GM12878 (cell line): ENCODE measurements around the gene TBC1D20. TPM values are rescaled to one million over a fixed set of nuclear protein-coding genes. Genes with fewer than 3 reads are reported as not detected.

ENCODE experiments used
- ATAC-seq: fragments of 200-7000 bp; cut with Tn5 transposase; 3 replicates; pipeline ENCODE4 v1.9.1; 2020; ENCODE audit warnings: mild to moderate bottlenecking, moderate library complexity
- BruUV-seq: library from RNA; stranded (reverse); fragments of 400-500 nt; replicated peaks from 2 replicates; lab custom pipeline; 2021; lab: Mats Ljungman, UMichigan
- CTCF ChIA-PET: fragments of 300-600 bp; sonication (Branson Sonifier 250); formaldehyde crosslinking; extraction: SDS; loops from one replicate; lab custom pipeline; 2021; ENCODE audit warnings: inconsistent platforms; lab: Yijun Ruan, JAX
- POLR2A ChIA-PET: fragments of 350-600 bp; formaldehyde crosslinking; extraction: SDS; loops from one replicate; lab custom pipeline; 2021; ENCODE audit warnings: inconsistent platforms; lab: Charles Lee
- RAD21 ChIA-PET: fragments of 300-600 bp; sonication (Branson Sonifier 250); formaldehyde crosslinking; loops from one replicate; lab custom pipeline; 2023; ENCODE audit warnings: antibody characterized with exemption; ENCODE audit not compliant: unreplicated experiment; lab: Charles Lee
- SMC1A ChIA-PET: fragments of 300-600 bp; sonication (Branson Sonifier 250); formaldehyde crosslinking; loops from one replicate; lab custom pipeline; 2023; ENCODE audit not compliant: unreplicated experiment, uncharacterized antibody; lab: Charles Lee
- DNase-seq: peaks from one replicate; pipeline ENCODE4 v3.0.0-alpha.2; 2011; ENCODE audit warnings: low read depth, low spot score
- FAIRE-seq: peaks from 3 replicates; lab custom pipeline; 2011; peaks lifted over from hg19 to GRCh38; lab: Jason Lieb, UNC
- H2AFZ ChIP-seq: 2 replicates; pipeline ENCODE4 v1.6.0; 2011; ENCODE audit warnings: low read depth, low read length, control low read depth; ENCODE audit not compliant: control insufficient read depth
- H3K27ac ChIP-seq: 2 replicates; pipeline ENCODE4 v1.5.1; 2011; ENCODE audit warnings: control low read depth; ENCODE audit not compliant: control insufficient read depth, insufficient read depth
- H3K27me3 ChIP-seq, 2 experiments: replicated peaks in 1 of 2; 2 replicates each; pipeline versions ENCODE4 v1.6.0 to v1.6.1; 2011; ENCODE audit warnings: low read length in 1 of 2; ENCODE audit not compliant: control insufficient read depth in 2 of 2, insufficient read depth in 2 of 2
- H3K36me3 ChIP-seq, 2 experiments: 2 replicates each; pipeline ENCODE4 v1.5.1; 2011; ENCODE audit warnings: low read length in 1 of 2; ENCODE audit not compliant: control insufficient read depth in 2 of 2, insufficient read depth in 2 of 2
- H3K4me1 ChIP-seq: 2 replicates; pipeline ENCODE4 v1.6.1; 2011; ENCODE audit warnings: mild to moderate bottlenecking, low read length, moderate library complexity, mixed read lengths; ENCODE audit not compliant: control insufficient read depth, insufficient read depth
- H3K4me2 ChIP-seq: 2 replicates; pipeline ENCODE4 v1.6.0; 2011; ENCODE audit warnings: control low read depth; ENCODE audit not compliant: control insufficient read depth, insufficient read depth
- H3K4me3 ChIP-seq: fragments of 200-600 bp; sonication (generic); 2 replicates; pipeline ENCODE4 v1.5.1; 2016
- H3K79me2 ChIP-seq: 2 replicates; pipeline ENCODE4 v1.6.0; 2011; ENCODE audit warnings: low read length; ENCODE audit not compliant: control insufficient read depth, insufficient read depth
- H3K9ac ChIP-seq: 2 replicates; pipeline ENCODE4 v1.8.0; 2011; ENCODE audit warnings: low read length, control low read depth, mixed read lengths; ENCODE audit not compliant: control insufficient read depth, insufficient read depth
- H3K9me3 ChIP-seq: replicated peaks from 3 replicates; pipeline ENCODE4 v1.5.1; 2011; ENCODE audit warnings: mild to moderate bottlenecking, low read length; ENCODE audit not compliant: control insufficient read depth, insufficient read depth
- H4K20me1 ChIP-seq: 2 replicates; pipeline ENCODE4 v1.6.0; 2011; ENCODE audit not compliant: control insufficient read depth, insufficient read depth
- BACH1 ChIP-seq: fragments of 450-650 bp; IDR thresholded peaks from 2 replicates; pipeline ENCODE4 v1.6.1; 2017; ENCODE audit warnings: mild to moderate bottlenecking, borderline replicate concordance
- EGR1 ChIP-seq, 2 experiments: IDR thresholded peaks; 1 replicate in 1 of 2; 2 replicates in 1 of 2; pipeline ENCODE4 v1.6.1; 2011 to 2012; ENCODE audit warnings: low read depth in 2 of 2, low read length in 2 of 2, borderline replicate concordance in 1 of 2, mild to moderate bottlenecking in 1 of 2, moderate library complexity in 1 of 2
- ESRRA ChIP-seq: IDR thresholded peaks from 2 replicates; pipeline ENCODE4 v1.6.1; 2012; ENCODE audit warnings: mild to moderate bottlenecking, low read length, improper control_type of control experiment
- MYB ChIP-seq: fragments of 150-350 bp; IDR thresholded peaks from 2 replicates; pipeline ENCODE4 v1.6.1; 2014; ENCODE audit warnings: mild to moderate bottlenecking, low read depth, low read length, borderline replicate concordance
- NFYA ChIP-seq: IDR thresholded peaks from 2 replicates; pipeline ENCODE4 v1.6.1; 2011; ENCODE audit warnings: low read depth, mild to moderate bottlenecking, low read length, improper control_type of control experiment, borderline replicate concordance
- NKRF ChIP-seq: fragments of 450-650 bp; conservative IDR thresholded peaks from 2 replicates; pipeline ENCODE4 v1.6.1; 2017; ENCODE audit warnings: mild to moderate bottlenecking, moderate library complexity
- POU2F2 ChIP-seq: IDR thresholded peaks from 3 replicates; pipeline ENCODE4 v1.6.1; 2011; ENCODE audit warnings: low read depth, mild to moderate bottlenecking, low read length, borderline replicate concordance
- RBBP5 ChIP-seq: fragments of 200-600 bp; sonication (generic); conservative IDR thresholded peaks from 2 replicates; pipeline ENCODE4 v1.6.1; 2016
- SP1 ChIP-seq: IDR thresholded peaks from one replicate; pipeline ENCODE4 v1.6.1; 2011; ENCODE audit warnings: low read depth, low read length
- ZBTB4 ChIP-seq: fragments of 450-650 bp; formaldehyde crosslinking; IDR thresholded peaks from 2 replicates; pipeline ENCODE4 v1.4.0; 2022; ENCODE audit warnings: mild to moderate bottlenecking, moderate library complexity
- WGBS: methylation state at CpG from one replicate; pipeline ENCODE4 v1.1.6; 2016; ENCODE audit warnings: low lambda C conversion rate; ENCODE audit not compliant: insufficient replicate concordance, insufficient coverage; ENCODE audit errors: missing lambda C conversion rate; 5-methylcytosine and 5-hydroxymethylcytosine counted together
- in situ Hi-C: fragments of 300-500 bp; cut with MboI; formaldehyde crosslinking; loops from 9 replicates; pipeline ENCODE4 v1.14.3; 2018; ENCODE audit warnings: mixed read lengths
- intact Hi-C: fragments of 100-400 bp; cut with micrococcal nuclease; formaldehyde crosslinking; loops from one replicate; pipeline ENCODE4 v1.14.2; 2022; ENCODE audit not compliant: unreplicated experiment
- polyA plus RNA-seq, 11 experiments: library from polyadenylated mRNA; depleted of rRNA in 4 of 11; unstranded in 6 of 11; stranded (reverse) in 5 of 11; fragments of >200 nt; fragmentation: Nextera tagmentation in 4 of 11; fragmentation: Illumina TruSeq in 1 of 11; extraction: Ambion mirVana in 4 of 11; extraction: Trizol in 1 of 11; gene quantifications; 1 replicate in 1 of 11; 2 replicates in 10 of 11; pipeline versions ENCODE4 v1.2.1 to v1.2.3, GENCODE V29; 2011 to 2016; ENCODE audit warnings: inconsistent platforms in 2 of 11, missing spikeins in 2 of 11, low read depth in 1 of 11
- total RNA-seq, 4 experiments: library from RNA; depleted of rRNA in 3 of 4; stranded (reverse); fragments of >200 nt in 3 of 4; fragmentation: Illumina TruSeq in 1 of 4; extraction: Trizol in 1 of 4; gene quantifications; 2 replicates each; pipeline versions ENCODE4 v1.2.1 to v1.2.3, GENCODE V29; 2013 to 2021

Gene TBC1D20
- total and polyA plus RNA-seq, 10 of the 15 experiments (the other 5 are each of a cell fraction or from before 2014, with no cell fraction given) = 4.3 to 17.9 (median 11.2) TPM

GRCh38 chr20:402496-402885, 59.8 kb downstream of the TBC1D20 start:
- BruUV-seq = no TSS peak
- 60% methylated on average over 2 of the region's 2 CpGs for WGBS
- no peak for DNase-seq
- FAIRE-seq = no peak
- Histone ChIP-seq H3K36me3 (peaks cover 0 to 4% of the 10 kb centered on the region in 2 experiments; a peak in 2 of 4 replicates), H3K9me3 (no peaks in the 10 kb centered on the region; the same call in 1 of the 3 replicates), H3K4me1 (peaks cover 3% of the 10 kb centered on the region; the same call in 1 of the 2 replicates), H3K27me3 (no peaks in the 10 kb centered on the region), H3K4me2 (no peak overlapping the region), H3K4me3 (no peak overlapping the region), H3K9ac (no peak overlapping the region)
- ChIA-PET SMC1A (no interaction called here), CTCF (no interaction called here)
- TF ChIP-seq ESRRA (no peak), RBBP5 (no peak), NFYA (no peak), BACH1 (no peak), POU2F2 (no peak)
- TF ChIP-seq, all 136 proteins: peak for 0
- in situ Hi-C loops (no loop called here), intact Hi-C loops (no loop called here)
- POLR2A ChIA-PET = interaction anchor here (0.6 kb wide), 1 partner anchor 14 kb away, joined by 3 read pairs; no protein-coding TSS in a partner anchor
- H2AFZ ChIP-seq = no peak overlapping the region
- no peaks in the 10 kb centered on the region for H4K20me1 ChIP-seq
- no peak for ATAC-seq
- RAD21 ChIA-PET = no interaction called here
- H3K79me2 ChIP-seq = no peaks in the 10 kb centered on the region
- no peak overlapping the region for H3K27ac ChIP-seq

- peaks cover 4% of the 10 kb centered on the region in 2 experiments for H3K36me3 ChIP-seq
- RAD21 ChIA-PET = no interaction called here
- no TSS peak for BruUV-seq
- DNase-seq (no peak), FAIRE-seq (no peak), ATAC-seq (no peak)
- no peak overlapping the region for H3K4me3 ChIP-seq
- WGBS = 71% methylated on average over 7 of the region's 9 CpGs
- H3K27ac ChIP-seq = no peak overlapping the region
- no peak overlapping the region for H3K4me2 ChIP-seq
- no peak overlapping the region for H2AFZ ChIP-seq
- no peaks in the 10 kb centered on the region for H3K79me2 ChIP-seq
- intact Hi-C loops = no loop called here
- CTCF ChIA-PET = interaction anchor here (1.4 kb wide), 1 partner anchor 30 kb away, joined by 3 read pairs; no protein-coding TSS in a partner anchor
- H3K9ac ChIP-seq = no peak overlapping the region
- SMC1A ChIA-PET = no interaction called here
- no peaks in the 10 kb centered on the region for H3K4me1 ChIP-seq
- POLR2A ChIA-PET = interaction anchor here (0.6 kb wide), 1 partner anchor 15 kb away, joined by 3 read pairs; no protein-coding TSS in a partner anchor
- in situ Hi-C loops = no loop called here
- H3K27me3 ChIP-seq = no peaks in the 10 kb centered on the region
- no peaks in the 10 kb centered on the region for H4K20me1 ChIP-seq
- H3K9me3 ChIP-seq = no peaks in the 10 kb centered on the region; the same call in 1 of the 3 replicates
- TF ChIP-seq NKRF (no peak), EGR1 (IDR thresholded peaks at IDR 0.05; ENCODE audit: borderline replicate concordance in 1 of 2, low read depth in 2 of 2, low read length in 2 of 2) (no peak), SP1 (no peak), MYB (no peak), ZBTB4 (CRISPR knock-in tag) (no peak)
These were observed 60.4 kb downstream of the TBC1D20 start for GRCh38 chr20:401682-402495.
